H9 (cell line): ENCODE data around the gene ABI3. TPM values are rescaled to one million over a fixed set of nuclear protein-coding genes. Genes with fewer than 3 reads are reported as not detected.

Experiments used
- DNase-seq: peaks from one replicate; pipeline ENCODE4 v3.0.0-alpha.2; 2017
- H2AFZ ChIP-seq: one replicate; pipeline ENCODE4 v1.6.1; 2013; ENCODE audit warnings: mild to moderate bottlenecking, low read length, control low read depth, moderate library complexity
- H2AK5ac ChIP-seq: 2 replicates; pipeline ENCODE4 v1.6.1; 2013; ENCODE audit warnings: low read length, control low read depth, mixed read lengths; ENCODE audit not compliant: insufficient read length
- H2BK120ac ChIP-seq: one replicate; pipeline ENCODE4 v1.6.1; 2013; ENCODE audit warnings: low read depth, mild to moderate bottlenecking, low read length, control low read depth, inconsistent platforms; ENCODE audit not compliant: poor library complexity, severe bottlenecking
- H2BK12ac ChIP-seq: 2 replicates; pipeline ENCODE4 v1.6.1; 2013; ENCODE audit warnings: low read length, control low read depth, mixed read lengths, low read depth; ENCODE audit not compliant: insufficient read length
- H2BK15ac ChIP-seq: 2 replicates; pipeline ENCODE4 v1.6.1; 2013; ENCODE audit warnings: low read depth, low read length, control low read depth
- H2BK20ac ChIP-seq: one replicate; pipeline ENCODE4 v1.6.1; 2013; ENCODE audit warnings: low read depth, mild to moderate bottlenecking, low read length, control low read depth, inconsistent platforms; ENCODE audit not compliant: poor library complexity, severe bottlenecking
- H2BK5ac ChIP-seq: 2 replicates; pipeline ENCODE4 v1.6.1; 2013; ENCODE audit warnings: low read length, control low read depth, mixed read lengths; ENCODE audit not compliant: insufficient read length
- H3K14ac ChIP-seq: 2 replicates; pipeline ENCODE4 v1.6.1; 2013; ENCODE audit warnings: low read length, control low read depth; ENCODE audit not compliant: insufficient read depth
- H3K18ac ChIP-seq: 2 replicates; pipeline ENCODE4 v1.6.1; 2013; ENCODE audit warnings: low read depth, mild to moderate bottlenecking, mixed read lengths, low read length, control low read depth; ENCODE audit not compliant: insufficient read length
- H3K23ac ChIP-seq: 2 replicates; pipeline ENCODE4 v1.6.1; 2013; ENCODE audit warnings: low read length, control low read depth, mixed read lengths, low read depth; ENCODE audit not compliant: insufficient read length
- H3K23me2 ChIP-seq: 2 replicates; pipeline ENCODE4 v1.6.1; 2013; ENCODE audit warnings: low read depth, mild to moderate bottlenecking, mixed read lengths, low read length, control low read depth; ENCODE audit not compliant: insufficient read length, poor library complexity, severe bottlenecking
- H3K27ac ChIP-seq: 2 replicates; pipeline ENCODE4 v1.5.1; 2013; ENCODE audit warnings: low read length, control low read depth, mixed read lengths, low read depth; ENCODE audit not compliant: insufficient read length
- H3K27me3 ChIP-seq: 2 replicates; pipeline ENCODE4 v1.6.1; 2013; ENCODE audit warnings: low read length, control low read depth, inconsistent platforms; ENCODE audit not compliant: insufficient read depth
- H3K4ac ChIP-seq: 2 replicates; pipeline ENCODE4 v1.6.1; 2013; ENCODE audit warnings: low read depth, mild to moderate bottlenecking, control low read depth, inconsistent platforms, low read length, moderate library complexity
- H3K4me1 ChIP-seq: 2 replicates; pipeline ENCODE4 v1.6.1; 2013; ENCODE audit warnings: low read length, control low read depth, inconsistent platforms; ENCODE audit not compliant: insufficient read depth
- H3K4me2 ChIP-seq: 2 replicates; pipeline ENCODE4 v1.6.1; 2013; ENCODE audit warnings: low read length, control low read depth, mixed read lengths; ENCODE audit not compliant: insufficient read length, insufficient read depth
- H3K56ac ChIP-seq: 2 replicates; pipeline ENCODE4 v1.6.1; 2013; ENCODE audit warnings: low read depth, mild to moderate bottlenecking, mixed read lengths, low read length, control low read depth; ENCODE audit not compliant: insufficient read length
- H3K79me1 ChIP-seq: 2 replicates; pipeline ENCODE4 v1.6.1; 2013; ENCODE audit warnings: low read depth, mild to moderate bottlenecking, moderate library complexity, low read length, control low read depth, inconsistent platforms; ENCODE audit not compliant: insufficient read depth, poor library complexity, severe bottlenecking
- H3K79me2 ChIP-seq: 2 replicates; pipeline ENCODE4 v1.6.1; 2013; ENCODE audit warnings: low read length, control low read depth, inconsistent platforms; ENCODE audit not compliant: insufficient read depth
- H3K9ac ChIP-seq: 2 replicates; pipeline ENCODE4 v1.6.1; 2013; ENCODE audit warnings: low read length, control low read depth, mixed read lengths; ENCODE audit not compliant: insufficient read length; ENCODE audit errors: extremely low read depth
- H3K9me3 ChIP-seq: one replicate; pipeline ENCODE4 v1.6.1; 2013; ENCODE audit warnings: low read depth, low read length, inconsistent platforms; ENCODE audit not compliant: control insufficient read depth
- H3T11ph ChIP-seq: one replicate; pipeline ENCODE4 v1.6.1; 2013; ENCODE audit warnings: mild to moderate bottlenecking, low read length, control low read depth, inconsistent platforms
- H4K20me1 ChIP-seq: one replicate; pipeline ENCODE4 v1.6.1; 2013; ENCODE audit not compliant: control insufficient read depth, insufficient read length, insufficient read depth
- H4K5ac ChIP-seq: 2 replicates; pipeline ENCODE4 v1.6.1; 2013; ENCODE audit warnings: low read depth, mild to moderate bottlenecking, mixed read lengths, low read length, control low read depth; ENCODE audit not compliant: insufficient read length
- H4K8ac ChIP-seq: replicated peaks from 2 replicates; pipeline ENCODE4 v1.6.1; 2013; ENCODE audit warnings: low read length, control low read depth, mixed read lengths, low read depth; ENCODE audit not compliant: insufficient read length
- H4K91ac ChIP-seq: 2 replicates; pipeline ENCODE4 v1.6.1; 2013; ENCODE audit warnings: low read depth, mild to moderate bottlenecking, moderate library complexity, mixed read lengths, low read length, control low read depth; ENCODE audit not compliant: insufficient read length
- H3K27ac Mint-ChIP-seq, 3 experiments: 2 replicates in 2 of 3; 3 replicates in 1 of 3; pipeline ENCODE4 v1.8.0; 2020 to 2021; ENCODE audit warnings: mixed read lengths in 3 of 3, mild to moderate bottlenecking in 1 of 3, moderate library complexity in 1 of 3
- H3K27me3 Mint-ChIP-seq: 2 replicates; pipeline ENCODE4 v1.8.0; 2021; ENCODE audit warnings: low read depth, mild to moderate bottlenecking, moderate library complexity, mixed read lengths
- H3K36me3 Mint-ChIP-seq, 3 experiments: 2 replicates in 2 of 3; 3 replicates in 1 of 3; pipeline ENCODE4 v1.8.0; 2020 to 2021; ENCODE audit warnings: low read depth in 3 of 3, mixed read lengths in 3 of 3; ENCODE audit not compliant: insufficient read depth in 1 of 3
- H3K4me1 Mint-ChIP-seq, 2 experiments: 2 replicates each; pipeline ENCODE4 v1.8.0; 2020; ENCODE audit warnings: mixed read lengths in 2 of 2
- H3K4me3 Mint-ChIP-seq, 2 experiments: 2 replicates in 1 of 2; 3 replicates in 1 of 2; pipeline ENCODE4 v1.8.0; 2020 to 2021; ENCODE audit warnings: mild to moderate bottlenecking in 2 of 2, mixed read lengths in 2 of 2, moderate library complexity in 1 of 2
- H3K9me3 Mint-ChIP-seq, 2 experiments: 2 replicates in 1 of 2; 3 replicates in 1 of 2; pipeline ENCODE4 v1.8.0; 2020; ENCODE audit warnings: mild to moderate bottlenecking in 2 of 2, mixed read lengths in 2 of 2, moderate library complexity in 1 of 2
- WGBS: extraction: QIAGEN DNeasy Blood & Tissue Kit; methylation state at CpG from one replicate; pipeline ENCODE4 v1.1.7; 2013; ENCODE audit warnings: missing lambda C conversion rate, low lambda C conversion rate, mixed read lengths; ENCODE audit not compliant: insufficient read length; ENCODE audit errors: extremely low coverage; 5-methylcytosine and 5-hydroxymethylcytosine counted together
- total RNA-seq: library from RNA; stranded (reverse); gene quantifications from 2 replicates; pipeline ENCODE4 v1.2.1, GENCODE V29; 2021
- TF ChIP-seq, protein P1 (sequence below): fragments of 200-600 bp; sonication (generic); conservative IDR thresholded peaks from 3 replicates; pipeline ENCODE4 v1.8.0; 2021; ENCODE audit warnings: antibody characterized with exemption, mild to moderate bottlenecking

Gene ABI3
- total RNA-seq, 1 experiment from 2014 or later: 2.1 TPM

DNA sequence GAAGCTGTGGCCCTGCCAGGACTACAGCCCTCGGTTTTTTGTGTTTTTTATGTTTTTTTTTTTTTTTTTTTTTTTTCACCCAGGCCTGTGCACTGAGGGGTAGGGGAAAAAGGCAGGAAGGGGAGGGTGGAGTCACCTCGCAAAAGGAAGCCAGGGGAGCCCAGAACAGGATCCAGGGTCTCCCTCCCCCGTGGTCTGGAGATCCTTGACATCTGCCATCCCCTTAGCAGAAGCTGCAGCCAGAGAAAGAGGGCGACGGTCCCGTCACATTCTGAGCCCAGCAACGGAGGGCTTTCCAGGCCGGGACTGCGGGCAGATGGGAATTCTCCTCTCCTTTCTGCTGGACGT is 49.1 kb downstream of the ABI3 start:
- H3K4ac ChIP-seq: no peak overlapping the region
- no peak overlapping the region for H2AFZ ChIP-seq
- no peak overlapping the region for H2BK15ac ChIP-seq
- no peak overlapping the region for H3K23ac ChIP-seq
- H4K20me1 ChIP-seq: no peaks in the 10 kb centered on the region
- H4K91ac ChIP-seq: no peak overlapping the region
- no peak for DNase-seq
- no peaks in the 10 kb centered on the region for H3K23me2 ChIP-seq
- WGBS: no CpG with 5 or more reads among the region's 10 CpGs
- no peak overlapping the region for H2BK5ac ChIP-seq
- no peak overlapping the region for H3K14ac ChIP-seq
- H3K18ac ChIP-seq: no peak overlapping the region
- Mint-ChIP-seq H3K27ac (no peak overlapping the region), H3K4me1 (peaks cover 7 to 8% of the 10 kb centered on the region in 2 experiments), H3K36me3 (no peaks in the 10 kb centered on the region), H3K9me3 (no peaks in the 10 kb centered on the region), H3K27me3 (peaks cover 30% of the 10 kb centered on the region), H3K4me3 (peak overlapping the region; percentile 74 to 86)
- TF ChIP-seq, protein P1, sequence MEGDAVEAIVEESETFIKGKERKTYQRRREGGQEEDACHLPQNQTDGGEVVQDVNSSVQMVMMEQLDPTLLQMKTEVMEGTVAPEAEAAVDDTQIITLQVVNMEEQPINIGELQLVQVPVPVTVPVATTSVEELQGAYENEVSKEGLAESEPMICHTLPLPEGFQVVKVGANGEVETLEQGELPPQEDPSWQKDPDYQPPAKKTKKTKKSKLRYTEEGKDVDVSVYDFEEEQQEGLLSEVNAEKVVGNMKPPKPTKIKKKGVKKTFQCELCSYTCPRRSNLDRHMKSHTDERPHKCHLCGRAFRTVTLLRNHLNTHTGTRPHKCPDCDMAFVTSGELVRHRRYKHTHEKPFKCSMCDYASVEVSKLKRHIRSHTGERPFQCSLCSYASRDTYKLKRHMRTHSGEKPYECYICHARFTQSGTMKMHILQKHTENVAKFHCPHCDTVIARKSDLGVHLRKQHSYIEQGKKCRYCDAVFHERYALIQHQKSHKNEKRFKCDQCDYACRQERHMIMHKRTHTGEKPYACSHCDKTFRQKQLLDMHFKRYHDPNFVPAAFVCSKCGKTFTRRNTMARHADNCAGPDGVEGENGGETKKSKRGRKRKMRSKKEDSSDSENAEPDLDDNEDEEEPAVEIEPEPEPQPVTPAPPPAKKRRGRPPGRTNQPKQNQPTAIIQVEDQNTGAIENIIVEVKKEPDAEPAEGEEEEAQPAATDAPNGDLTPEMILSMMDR: no peak
- H2BK12ac ChIP-seq: no peak overlapping the region
- no peak overlapping the region for H2AK5ac ChIP-seq
- H2BK20ac ChIP-seq: no peak overlapping the region
- H3K79me1 ChIP-seq: no peaks in the 10 kb centered on the region
- no peak overlapping the region for H3K27ac ChIP-seq
- H3K56ac ChIP-seq: no peak overlapping the region
- H4K8ac ChIP-seq: no peak overlapping the region
- H3T11ph ChIP-seq: no peak overlapping the region
- no peaks in the 10 kb centered on the region for H3K4me1 ChIP-seq
- H3K79me2 ChIP-seq: no peaks in the 10 kb centered on the region
- no peak overlapping the region for H3K9ac ChIP-seq
- H3K27me3 ChIP-seq: no peaks in the 10 kb centered on the region; the same call in 1 of the 2 replicates
- peak overlapping the region; percentile 41 for H3K4me2 ChIP-seq
- H3K9me3 ChIP-seq: no peaks in the 10 kb centered on the region
- no peak overlapping the region for H4K5ac ChIP-seq
- H2BK120ac ChIP-seq: no peak overlapping the region
